K562 (cell line): Measurements from ENCODE around the gene VSTM5. TPM values are rescaled to one million over a fixed set of nuclear protein-coding genes. Genes with fewer than 3 reads are reported as not detected.

ENCODE experiments used
- ARNT ChIP-seq, 2 experiments: fragments of 450-650 bp; IDR thresholded peaks; 2 replicates each; pipeline ENCODE4 v1.6.1; 2016; ENCODE audit warnings: mild to moderate bottlenecking in 1 of 2
- BRF1 ChIP-seq: IDR thresholded peaks from 3 replicates; pipeline ENCODE4 v1.6.1; 2011; ENCODE audit warnings: borderline replicate concordance, mild to moderate bottlenecking; ENCODE audit not compliant: insufficient read length; ENCODE audit errors: extremely low read depth
- CHAMP1 ChIP-seq: fragments of 450-650 bp; IDR thresholded peaks from 2 replicates; pipeline ENCODE4 v1.6.1; 2016; ENCODE audit warnings: mild to moderate bottlenecking
- ELF2 ChIP-seq: fragments of 250-450 bp; sonication (Bioruptor Pico); IDR thresholded peaks from 2 replicates; pipeline ENCODE4 v1.5.0; 2021; ENCODE audit warnings: mild to moderate bottlenecking
- ERF ChIP-seq: fragments of 450-650 bp; formaldehyde crosslinking; IDR thresholded peaks from 2 replicates; pipeline ENCODE4 v1.4.0; 2020; ENCODE audit warnings: mild to moderate bottlenecking, mixed read lengths
- FOS ChIP-seq: IDR thresholded peaks from 3 replicates; pipeline ENCODE4 v1.6.1; 2011; ENCODE audit not compliant: insufficient read length; ENCODE audit errors: extremely low read depth
- FOXJ2 ChIP-seq: fragments of 200-800 bp; sonication (Bioruptor generic); IDR thresholded peaks from 2 replicates; pipeline ENCODE4 v1.6.1; 2016; ENCODE audit warnings: missing genetic modification characterization, missing compliant biosample characterization
- MEF2D ChIP-seq: conservative IDR thresholded peaks from 2 replicates; pipeline ENCODE4 v1.6.1; 2016; ENCODE audit warnings: low read depth, missing genetic modification characterization, missing compliant biosample characterization
- NFE2L1 ChIP-seq: fragments of 450-650 bp; IDR thresholded peaks from 2 replicates; pipeline ENCODE4 v1.6.1; 2016; ENCODE audit warnings: missing genetic modification characterization, low read depth, mild to moderate bottlenecking, missing compliant biosample characterization, moderate library complexity, borderline replicate concordance
- POLR2AphosphoS2 ChIP-seq: IDR thresholded peaks from 2 replicates; pipeline ENCODE4 v1.6.1; 2012; ENCODE audit warnings: low read length, improper control_type of control experiment
- SAP30 ChIP-seq: fragments of 200-600 bp; sonication (generic); IDR thresholded peaks from 2 replicates; pipeline ENCODE4 v1.6.1; 2012; ENCODE audit warnings: borderline replicate concordance, low read depth, mild to moderate bottlenecking, moderate library complexity, low read length, control low read depth, inconsistent platforms; ENCODE audit not compliant: insufficient read depth, poor library complexity, severe bottlenecking
- SFPQ ChIP-seq: fragments of 200-400 bp; formaldehyde crosslinking; IDR thresholded peaks from 2 replicates; pipeline ENCODE4 v1.6.1; 2017; ENCODE audit warnings: mild to moderate bottlenecking, low read depth, low read length, moderate library complexity
- ZBTB12 ChIP-seq: fragments of 250-450 bp; sonication (Bioruptor Pico); IDR thresholded peaks from 2 replicates; pipeline ENCODE4 v1.4.0; 2020
- ZBTB49 ChIP-seq: sonication (generic); formaldehyde crosslinking; IDR thresholded peaks from 2 replicates; pipeline ENCODE4 v1.8.0; 2022; ENCODE audit warnings: missing genetic modification reagents, mild to moderate bottlenecking, borderline replicate concordance
- ZC3H4 ChIP-seq: sonication (generic); formaldehyde crosslinking; IDR thresholded peaks from 2 replicates; pipeline ENCODE4 v1.9.0; 2021; ENCODE audit warnings: missing genetic modification reagents, borderline replicate concordance
- ZNF184 ChIP-seq: sonication (generic); formaldehyde crosslinking; IDR thresholded peaks from 2 replicates; pipeline ENCODE4 v1.5.0; 2020; ENCODE audit warnings: missing genetic modification reagents
- ZNF239 ChIP-seq: fragments of 250-450 bp; sonication (Bioruptor Pico); IDR thresholded peaks from 2 replicates; pipeline ENCODE4 v1.4.0; 2020; ENCODE audit warnings: mild to moderate bottlenecking
- ZNF316 ChIP-seq: fragments of 450-650 bp; IDR thresholded peaks from 2 replicates; pipeline ENCODE4 v1.6.1; 2016
- ZNF511 ChIP-seq: sonication (generic); formaldehyde crosslinking; IDR thresholded peaks from 2 replicates; pipeline ENCODE4 v1.8.0; 2022; ENCODE audit warnings: mild to moderate bottlenecking, missing genetic modification reagents
- polyA plus RNA-seq, 8 experiments: library from polyadenylated mRNA; depleted of rRNA in 4 of 8; stranded (reverse) in 5 of 8; unstranded in 3 of 8; fragments of >200 nt; fragmentation: Nextera tagmentation in 2 of 8; fragmentation: Illumina TruSeq in 1 of 8; extraction: Ambion mirVana in 2 of 8; extraction: Trizol in 1 of 8; gene quantifications; 2 replicates each; pipeline versions ENCODE4 v1.2.1 to v1.2.3, GENCODE V29; 2011 to 2014; ENCODE audit warnings: inconsistent platforms in 1 of 8, missing spikeins in 1 of 8
- total RNA-seq, 7 experiments: library from RNA; depleted of rRNA in 6 of 7; stranded (reverse); fragments of >200 nt in 6 of 7; fragmentation: Illumina TruSeq in 2 of 7; extraction: Trizol in 2 of 7; gene quantifications; 2 replicates each; pipeline versions ENCODE4 v1.2.1 to v1.2.3, GENCODE V29; 2011 to 2021; ENCODE audit warnings: low replicate concordance in 1 of 7

The VSTM5 gene
- total and polyA plus RNA-seq, 9 of the 15 experiments (the other 6 are each of a cell fraction or from before 2014, with no cell fraction given): 0.01 TPM; not detected in 8

- TF ChIP-seq FOS (no peak), ZNF511 (CRISPR knock-in tag) (peak; percentile 91; the same call in 1 of the 2 replicates), FOXJ2 (tag) (0 out of 2 replicates have a peak, but pooled peaks have one; percentile 62), ZNF239 (CRISPR knock-in tag) (no peak), ZNF184 (CRISPR knock-in tag) (no peak), SFPQ (no peak), SAP30 (no peak), BRF1 (no peak), ERF (CRISPR knock-in tag) (no peak), POLR2AphosphoS2 (peak; percentile 86; the same call in 1 of the 2 replicates), MEF2D (tag) (no peak), NFE2L1 (tag) (no peak), ZNF316 (peak; percentile 19; the same call in 1 of the 2 replicates), ELF2 (CRISPR knock-in tag) (no peak), ZBTB12 (CRISPR knock-in tag) (0 out of 2 replicates have a peak, but pooled peaks have one; percentile 4), ZBTB49 (no peak), ZC3H4 (CRISPR knock-in tag) (peak; percentile 58; the same call in 1 of the 2 replicates), CHAMP1 (no peak), ARNT (IDR thresholded peaks at IDR 0.05) (no peak)
Measured at GRCh38 chr11:93784145-93784934, 66.1 kb downstream of the VSTM5 start, which contains the start of gene MED17 (continued).
